Sigmoid colon (tissue), 7 donors: ENCODE results near the gene NAA80. TPM values are rescaled to one million over a fixed set of nuclear protein-coding genes. Genes with fewer than 3 reads are reported as not detected.
A peak's percentile ranks its signal among the peaks of the same experiment; 100 is the strongest.

Experiments
- DNase-seq: peaks from one replicate; pipeline ENCODE4 v3.0.0-alpha.2; 2019
- H3K27ac ChIP-seq, 4 donors: fragments of 200-600 bp; sonication (generic); one replicate each; pipeline ENCODE4 v1.5.1; 2016 to 2019; ENCODE audit warnings: mild to moderate bottlenecking in 1 of 4
- H3K27me3 ChIP-seq, 3 donors: fragments of 200-600 bp; sonication (generic); one replicate each; pipeline ENCODE4 v1.5.1; 2019; ENCODE audit warnings: mild to moderate bottlenecking in 1 of 3
- H3K36me3 ChIP-seq, 4 donors: fragments of 200-600 bp; sonication (generic); one replicate each; pipeline ENCODE4 v1.5.1; 2016 to 2019
- H3K4me1 ChIP-seq, 4 donors: fragments of 200-600 bp; sonication (generic); one replicate each; pipeline ENCODE4 v1.5.1; 2017 to 2019
- H3K4me3 ChIP-seq, 4 donors: fragments of 200-600 bp; sonication (generic); one replicate each; pipeline ENCODE4 v1.5.1; 2017 to 2019; ENCODE audit warnings: mild to moderate bottlenecking in 2 of 4, moderate library complexity in 1 of 4
- H3K9me3 ChIP-seq, 4 donors: fragments of 200-600 bp in 3 of 4; sonication (generic) in 3 of 4; one replicate each; pipeline versions ENCODE4 v1.5.1 to v1.6.1; 2013 to 2019
- CTCF ChIP-seq, 4 experiments: fragments of 450-650 bp in 3 of 4; fragments of 200-600 bp in 1 of 4; IDR thresholded peaks; one replicate each; pipeline ENCODE4 v1.5.1; 2016 to 2019; ENCODE audit warnings: antibody characterized with exemption in 4 of 4, mild to moderate bottlenecking in 3 of 4, moderate library complexity in 2 of 4
- EP300 ChIP-seq, 4 donors: sonication (generic); formaldehyde crosslinking; IDR thresholded peaks; one replicate each; pipeline ENCODE4 v1.6.1; 2017; ENCODE audit warnings: antibody characterized with exemption in 4 of 4
- POLR2A ChIP-seq, 2 donors: fragments of 450-650 bp; IDR thresholded peaks; one replicate each; pipeline ENCODE4 v1.6.1; 2016; ENCODE audit warnings: antibody characterized with exemption in 2 of 2, mild to moderate bottlenecking in 2 of 2, moderate library complexity in 2 of 2
- POLR2AphosphoS5 ChIP-seq, 4 donors: sonication (generic); formaldehyde crosslinking; IDR thresholded peaks; one replicate each; pipeline ENCODE4 v1.6.1; 2017; ENCODE audit warnings: antibody characterized with exemption in 4 of 4
- WGBS, 2 donors: extraction: QIAGEN DNeasy Blood & Tissue Kit; methylation state at CpG; one replicate each; pipeline ENCODE4 v1.1.7; 2013; 5-methylcytosine and 5-hydroxymethylcytosine counted together
- intact Hi-C: fragments of 100-400 bp; cut with DNase I; formaldehyde crosslinking; loops from one replicate; pipeline ENCODE4 v1.15.1; 2023
- polyA plus RNA-seq, 3 donors: library from polyadenylated mRNA; stranded (reverse); fragments of 200-250 nt; gene quantifications; one replicate each; pipeline ENCODE4 v1.2.3, GENCODE V29; 2013
- total RNA-seq, 4 donors: library from RNA; depleted of rRNA; stranded (reverse); fragments of >200 nt; gene quantifications; one replicate each; pipeline ENCODE4 v1.1.0, GENCODE V29; 2016
- donor health status: healthy with polysubstance abuse.
- donor health status: Bipolar disorder and iron deficiency.
- donor health status: healthy.

NAA80 gene
- total and polyA plus RNA-seq, 7 donors, result 3.5 to 9.5 (median 6.4) TPM

GRCh38 chr3:50246517-50246954 is 52.7 kb downstream of the NAA80 start:
- TF ChIP-seq POLR2AphosphoS5 (IDR thresholded peaks at IDR 0.05) (peak in 1 of 4 donors; percentile 4), EP300 (IDR thresholded peaks at IDR 0.05) (no peak), CTCF (IDR thresholded peaks at IDR 0.05) (peak in 1 of 4 experiments; percentile 39), POLR2A (IDR thresholded peaks at IDR 0.05) (no peak)
- Histone ChIP-seq H3K9me3 (no peaks in the 10 kb centered on the region), H3K27ac (peak overlapping the region; percentile 76 to 91 (median 85)), H3K27me3 (no peaks in the 10 kb centered on the region), H3K4me3 (peak overlapping the region in 3 of 4 donors; percentile 44 to 52 (median 45)), H3K36me3 (peaks cover 0 to 9% (median 4%) of the 10 kb centered on the region in 4 donors), H3K4me1 (peaks cover 0 to 98% (median 86%) of the 10 kb centered on the region in 4 donors)
- 21 to 34% methylated on average over 10 of the region's 10 CpGs for WGBS, 2 donors
- intact Hi-C loops, result loop anchor here (1.0 to 2.0 kb wide), 2 partner anchors 19 to 54 kb away; no protein-coding TSS in a partner anchor
- DNase-seq, result no peak

Other genes with a start within 250 kb of the NAA80 start
- 100 to 1,000 TPM; 149 to 294 (median 176) TPM for gene RBM5, start 210.5 kb downstream of the NAA80 start, total RNA-seq
- gene RBM5, start 210.5 kb downstream of the NAA80 start, polyA plus RNA-seq, result 10 to 100 TPM; 19.4 to 96.4 (median 33.6) TPM
- gene SEMA3F, start 144.1 kb downstream of the NAA80 start, total RNA-seq, result 10 to 100 TPM in 1 of 4 donors, 1 to 10 TPM in 3; 5.1 to 11.4 (median 8.0) TPM
- gene SEMA3F, start 144.1 kb downstream of the NAA80 start, polyA plus RNA-seq, result 10 to 100 TPM in 1 of 3 donors, 1 to 10 TPM in 1, under 1 TPM in 1; 0.60 to 12.3 (median 1.2) TPM
- not detected for gene GNAT1, start 107.8 kb downstream of the NAA80 start, total RNA-seq
- gene GNAT1, start 107.8 kb downstream of the NAA80 start, polyA plus RNA-seq, result under 1 TPM in 1 of 3 donors, not detected in 2; 0.06 TPM
- under 1 TPM in 1 of 4 donors, not detected in 3; 0.28 TPM for gene SLC38A3, start 94.1 kb downstream of the NAA80 start, total RNA-seq
- under 1 TPM in 1 of 3 donors, not detected in 2; 0.07 TPM for gene SLC38A3, start 94.1 kb downstream of the NAA80 start, polyA plus RNA-seq
- 100 to 1,000 TPM; 149 to 171 (median 163) TPM for gene GNAI2, start 63.2 kb downstream of the NAA80 start, total RNA-seq
- gene GNAI2, start 63.2 kb downstream of the NAA80 start, polyA plus RNA-seq, result 100 to 1,000 TPM in 1 of 3 donors, 10 to 100 TPM in 2; 43.9 to 125 (median 64.3) TPM
- 10 to 100 TPM in 3 of 4 donors, 1 to 10 TPM in 1; 7.9 to 54.6 (median 25.0) TPM for gene SEMA3B, start 30.3 kb downstream of the NAA80 start, total RNA-seq
- gene SEMA3B, start 30.3 kb downstream of the NAA80 start, polyA plus RNA-seq, result 10 to 100 TPM; 12.0 to 39.2 (median 15.3) TPM
- not detected for gene LSMEM2, start 20.3 kb downstream of the NAA80 start, total RNA-seq
- gene LSMEM2, start 20.3 kb downstream of the NAA80 start, polyA plus RNA-seq, result under 1 TPM in 2 of 3 donors, not detected in 1; 0.13 to 0.46 TPM
- gene IFRD2, start 7.0 kb downstream of the NAA80 start, total RNA-seq, result 10 to 100 TPM; 46.7 to 59.1 (median 52.7) TPM
- 10 to 100 TPM; 24.5 to 73.1 (median 31.2) TPM for gene IFRD2, start 7.0 kb downstream of the NAA80 start, polyA plus RNA-seq
- gene HYAL3, start within 50 bp of the NAA80 start, total RNA-seq, result 1 to 10 TPM; 2.1 to 8.3 (median 3.4) TPM
- 1 to 10 TPM in 2 of 3 donors, under 1 TPM in 1; 0.60 to 4.4 (median 2.8) TPM for gene HYAL3, start within 50 bp of the NAA80 start, polyA plus RNA-seq
- 1 to 10 TPM; 3.5 to 7.2 (median 4.2) TPM for gene HYAL1, start 4.2 kb upstream of the NAA80 start, total RNA-seq
- gene HYAL1, start 4.2 kb upstream of the NAA80 start, polyA plus RNA-seq, result 10 to 100 TPM in 1 of 3 donors, 1 to 10 TPM in 2; 2.4 to 15.1 (median 9.5) TPM
- 10 to 100 TPM; 41.6 to 62.6 (median 49.4) TPM for gene HYAL2, start 23.3 kb upstream of the NAA80 start, total RNA-seq
- gene HYAL2, start 23.3 kb upstream of the NAA80 start, polyA plus RNA-seq, result 10 to 100 TPM in 2 of 3 donors, 1 to 10 TPM in 1; 8.6 to 45.8 (median 13.8) TPM
- 10 to 100 TPM; 23.2 to 54.7 (median 38.0) TPM for gene TUSC2, start 28.8 kb upstream of the NAA80 start, total RNA-seq
- 10 to 100 TPM; 28.7 to 37.1 (median 33.0) TPM for gene TUSC2, start 28.8 kb upstream of the NAA80 start, polyA plus RNA-seq
- 10 to 100 TPM; 27.4 to 29.8 (median 28.5) TPM for gene RASSF1, start 41.4 kb upstream of the NAA80 start, total RNA-seq
- gene RASSF1, start 41.4 kb upstream of the NAA80 start, polyA plus RNA-seq, result 10 to 100 TPM; 16.4 to 41.7 (median 21.0) TPM
- gene ZMYND10, start 46.3 kb upstream of the NAA80 start, total RNA-seq, result 1 to 10 TPM in 1 of 4 donors, not detected in 3; 1.2 TPM
- gene ZMYND10, start 46.3 kb upstream of the NAA80 start, polyA plus RNA-seq, result under 1 TPM in 1 of 3 donors, not detected in 2; 0.77 TPM
- gene NPRL2, start 51.4 kb upstream of the NAA80 start, total RNA-seq, result 10 to 100 TPM; 19.1 to 28.5 (median 19.2) TPM
- 10 to 100 TPM; 16.8 to 22.2 (median 18.7) TPM for gene NPRL2, start 51.4 kb upstream of the NAA80 start, polyA plus RNA-seq
- gene CYB561D2, start 51.5 kb upstream of the NAA80 start, total RNA-seq, result 10 to 100 TPM in 1 of 4 donors, 1 to 10 TPM in 3; 6.8 to 12.7 (median 8.2) TPM
- 10 to 100 TPM; 10.8 to 46.0 (median 14.8) TPM for gene CYB561D2, start 51.5 kb upstream of the NAA80 start, polyA plus RNA-seq
- gene TMEM115, start 60.1 kb upstream of the NAA80 start, total RNA-seq, result 10 to 100 TPM; 40.5 to 45.7 (median 44.3) TPM
- 10 to 100 TPM in 2 of 3 donors, 1 to 10 TPM in 1; 9.5 to 37.4 (median 11.4) TPM for gene TMEM115, start 60.1 kb upstream of the NAA80 start, polyA plus RNA-seq
- 1 to 10 TPM in 3 of 4 donors, under 1 TPM in 1; 0.49 to 1.7 (median 1.3) TPM for gene CACNA2D2, start 204.2 kb upstream of the NAA80 start, total RNA-seq
- gene CACNA2D2, start 204.2 kb upstream of the NAA80 start, polyA plus RNA-seq, result 1 to 10 TPM in 1 of 3 donors, under 1 TPM in 1, not detected in 1; 0.60 to 1.2 TPM